Measurements from ENCODE around the gene CNBP.

DNA sequence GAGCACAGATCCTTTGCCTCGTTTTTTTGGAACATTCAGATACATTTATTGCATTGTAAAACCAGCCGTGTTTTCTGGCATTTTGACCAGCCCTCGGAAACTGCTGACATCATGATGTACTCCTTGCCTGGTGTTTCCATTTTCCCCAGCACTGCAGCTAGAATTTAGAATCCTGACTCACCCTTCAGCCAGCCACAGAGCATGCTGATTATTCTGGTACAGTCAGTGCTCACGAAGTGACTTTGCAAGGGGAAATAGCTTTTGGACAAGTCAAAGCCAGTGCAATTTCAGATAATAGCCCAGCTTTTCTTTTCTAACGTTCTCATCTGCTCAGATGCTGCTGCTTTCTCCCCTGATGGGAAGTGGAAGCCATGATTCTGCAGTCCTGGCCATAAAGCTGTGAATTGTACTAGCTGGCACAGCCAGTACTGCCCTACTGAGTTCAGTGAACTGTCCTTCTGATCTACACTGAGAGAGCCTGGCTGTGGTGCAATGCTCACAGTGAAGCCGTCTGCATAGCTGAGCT is 12.1 kb upstream of the CNBP start:
- TF ChIP-seq, protein P1, sequence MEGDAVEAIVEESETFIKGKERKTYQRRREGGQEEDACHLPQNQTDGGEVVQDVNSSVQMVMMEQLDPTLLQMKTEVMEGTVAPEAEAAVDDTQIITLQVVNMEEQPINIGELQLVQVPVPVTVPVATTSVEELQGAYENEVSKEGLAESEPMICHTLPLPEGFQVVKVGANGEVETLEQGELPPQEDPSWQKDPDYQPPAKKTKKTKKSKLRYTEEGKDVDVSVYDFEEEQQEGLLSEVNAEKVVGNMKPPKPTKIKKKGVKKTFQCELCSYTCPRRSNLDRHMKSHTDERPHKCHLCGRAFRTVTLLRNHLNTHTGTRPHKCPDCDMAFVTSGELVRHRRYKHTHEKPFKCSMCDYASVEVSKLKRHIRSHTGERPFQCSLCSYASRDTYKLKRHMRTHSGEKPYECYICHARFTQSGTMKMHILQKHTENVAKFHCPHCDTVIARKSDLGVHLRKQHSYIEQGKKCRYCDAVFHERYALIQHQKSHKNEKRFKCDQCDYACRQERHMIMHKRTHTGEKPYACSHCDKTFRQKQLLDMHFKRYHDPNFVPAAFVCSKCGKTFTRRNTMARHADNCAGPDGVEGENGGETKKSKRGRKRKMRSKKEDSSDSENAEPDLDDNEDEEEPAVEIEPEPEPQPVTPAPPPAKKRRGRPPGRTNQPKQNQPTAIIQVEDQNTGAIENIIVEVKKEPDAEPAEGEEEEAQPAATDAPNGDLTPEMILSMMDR (optimal IDR thresholded peaks at IDR 0.05 in 1 of 3, IDR thresholded peaks at IDR 0.05 in 1 of 3, conservative IDR thresholded peaks at IDR 0.05 in 1 of 3; ENCODE audit: extremely low read depth in 1 of 3, insufficient read depth in 2 of 3, low read length in 3 of 3), result no peak
- no peak for TF ChIP-seq EZH2 (IDR thresholded peaks at IDR 0.05; ENCODE audit: low read length)

Data from keratinocyte (primary cell).